K562 (cell line): Measurements from ENCODE around the gene ALOXE3. TPM values are rescaled to one million over a fixed set of nuclear protein-coding genes. Genes with fewer than 3 reads are reported as not detected.

Experiments used
- CBFA2T3 ChIP-seq: fragments of 450-650 bp; IDR thresholded peaks from 2 replicates; pipeline ENCODE4 v1.6.1; 2017
- CLOCK ChIP-seq: fragments of 250-450 bp; sonication (Bioruptor Pico); IDR thresholded peaks from 2 replicates; pipeline ENCODE4 v1.4.0; 2020; ENCODE audit warnings: mild to moderate bottlenecking, moderate library complexity, borderline replicate concordance
- CREB5 ChIP-seq: fragments of 250-450 bp; sonication (Bioruptor Pico); IDR thresholded peaks from 2 replicates; pipeline ENCODE4 v1.5.0; 2020; ENCODE audit warnings: mild to moderate bottlenecking
- CXXC5 ChIP-seq: fragments of 250-450 bp; sonication (Bioruptor Pico); IDR thresholded peaks from 2 replicates; pipeline ENCODE4 v1.8.0; 2022; ENCODE audit warnings: inconsistent platforms, mild to moderate bottlenecking, moderate library complexity
- ETV5 ChIP-seq: sonication (generic); formaldehyde crosslinking; IDR thresholded peaks from 2 replicates; pipeline ENCODE4 v1.4.0; 2020; ENCODE audit warnings: low read depth, mild to moderate bottlenecking, missing genetic modification reagents
- FUS ChIP-seq: fragments of 200-400 bp; formaldehyde crosslinking; optimal IDR thresholded peaks from 2 replicates; pipeline ENCODE3; 2017; ENCODE audit warnings: low read depth, low read length
- GMEB1 ChIP-seq: fragments of 250-450 bp; sonication (Bioruptor Pico); IDR thresholded peaks from 2 replicates; pipeline ENCODE4 v1.4.0; 2020; ENCODE audit warnings: mild to moderate bottlenecking
- HMG20B ChIP-seq: fragments of 250-450 bp; sonication (Bioruptor Pico); IDR thresholded peaks from 2 replicates; pipeline ENCODE4 v1.5.0; 2021; ENCODE audit warnings: mild to moderate bottlenecking
- JUN ChIP-seq, 2 experiments: sonication (generic) in 1 of 2; formaldehyde crosslinking in 1 of 2; IDR thresholded peaks; 2 replicates each; pipeline versions ENCODE4 v1.6.1 to v1.8.0; 2012 to 2022; ENCODE audit warnings: borderline replicate concordance in 2 of 2, mild to moderate bottlenecking in 2 of 2, improper control_type of control experiment in 1 of 2, low read depth in 1 of 2, low read length in 1 of 2, missing genetic modification reagents in 1 of 2
- MAFK ChIP-seq: IDR thresholded peaks from 2 replicates; pipeline ENCODE4 v1.6.1; 2011; ENCODE audit warnings: low read length, improper control_type of control experiment
- MYBL2 ChIP-seq, 2 experiments: fragments of 450-650 bp in 1 of 2; sonication (generic) in 1 of 2; formaldehyde crosslinking in 1 of 2; IDR thresholded peaks; 2 replicates each; pipeline versions ENCODE4 v1.6.1 to v1.8.1; 2017 to 2022; ENCODE audit warnings: borderline replicate concordance in 1 of 2, inconsistent platforms in 1 of 2, low read depth in 1 of 2, mild to moderate bottlenecking in 1 of 2, missing genetic modification reagents in 1 of 2, moderate library complexity in 1 of 2
- PYGO2 ChIP-seq: fragments of 450-650 bp; IDR thresholded peaks from 2 replicates; pipeline ENCODE4 v1.6.1; 2016; ENCODE audit warnings: mild to moderate bottlenecking, missing genetic modification characterization, moderate library complexity, missing compliant biosample characterization
- SMAD2 ChIP-seq: fragments of 150-350 bp; IDR thresholded peaks from 2 replicates; pipeline ENCODE4 v1.6.1; 2014; ENCODE audit warnings: low read depth, mild to moderate bottlenecking, low read length
- SREBF1 ChIP-seq: fragments of 150-350 bp; IDR thresholded peaks from 2 replicates; pipeline ENCODE4 v1.6.1; 2014; ENCODE audit warnings: antibody characterized with exemption, low read depth, low read length, borderline replicate concordance
- THRA ChIP-seq: fragments of 450-650 bp; IDR thresholded peaks from 2 replicates; pipeline ENCODE4 v1.6.1; 2017; ENCODE audit warnings: mild to moderate bottlenecking, moderate library complexity
- ZHX1 ChIP-seq: fragments of 150-350 bp; conservative IDR thresholded peaks from 2 replicates; pipeline ENCODE4 v1.6.1; 2014; ENCODE audit warnings: low read length
- polyA plus RNA-seq, 8 experiments: library from polyadenylated mRNA; depleted of rRNA in 4 of 8; stranded (reverse) in 5 of 8; unstranded in 3 of 8; fragments of >200 nt; fragmentation: Nextera tagmentation in 2 of 8; fragmentation: Illumina TruSeq in 1 of 8; extraction: Ambion mirVana in 2 of 8; extraction: Trizol in 1 of 8; gene quantifications; 2 replicates each; pipeline versions ENCODE4 v1.2.1 to v1.2.3, GENCODE V29; 2011 to 2014; ENCODE audit warnings: inconsistent platforms in 1 of 8, missing spikeins in 1 of 8
- total RNA-seq, 7 experiments: library from RNA; depleted of rRNA in 6 of 7; stranded (reverse); fragments of >200 nt in 6 of 7; fragmentation: Illumina TruSeq in 2 of 7; extraction: Trizol in 2 of 7; gene quantifications; 2 replicates each; pipeline versions ENCODE4 v1.2.1 to v1.2.3, GENCODE V29; 2011 to 2021; ENCODE audit warnings: low replicate concordance in 1 of 7

ALOXE3 gene
- total and polyA plus RNA-seq, 9 of the 15 experiments (the other 6 are each of a cell fraction or from before 2014, with no cell fraction given), result 0.04 TPM; not detected in 8

- TF ChIP-seq CLOCK (CRISPR knock-in tag) (no peak), GMEB1 (peak; percentile 57), ETV5 (no peak; the same call in 1 of the 2 replicates), PYGO2 (tag) (no peak), SMAD2 (no peak), JUN (IDR thresholded peaks at IDR 0.05; ENCODE audit: borderline replicate concordance, low read depth, low read length) (peak; percentile 47; the same call in 1 of the 2 replicates), JUN (CRISPR knock-in tag; IDR thresholded peaks at IDR 0.05; ENCODE audit: borderline replicate concordance) (no peak), FUS (no peak), SREBF1 (no peak), CXXC5 (CRISPR knock-in tag) (peak; percentile 93), MAFK (no peak; the same call in 1 of the 2 replicates), THRA (no peak), HMG20B (no peak), CBFA2T3 (no peak), MYBL2 (IDR thresholded peaks at IDR 0.05; ENCODE audit: low read depth) (no peak; the same call in 1 of the 2 replicates), MYBL2 (CRISPR knock-in tag; IDR thresholded peaks at IDR 0.05; ENCODE audit: borderline replicate concordance) (no peak), ZHX1 (no peak), CREB5 (CRISPR knock-in tag) (no peak)
These were observed 20.5 kb upstream of the ALOXE3 start (continued) for GRCh38 chr17:8138672-8139371.
